Prostate gland (tissue), 2 donors: ENCODE measurements around the gene KAZN. TPM values are rescaled to one million over a fixed set of nuclear protein-coding genes. Genes with fewer than 3 reads are reported as not detected.

Experiments used
- DNase-seq: peaks from one replicate; pipeline ENCODE4 v3.0.0-alpha.2; 2019; ENCODE audit warnings: low spot score
- H3K27ac ChIP-seq, 2 donors: fragments of 200-600 bp; sonication (generic); 2 replicates each; pipeline ENCODE4 v1.5.1; 2017 to 2019
- H3K27me3 ChIP-seq: fragments of 200-600 bp; sonication (generic); replicated peaks from 2 replicates; pipeline ENCODE4 v1.5.1; 2019; ENCODE audit not compliant: insufficient read depth
- H3K36me3 ChIP-seq, 2 donors: fragments of 200-600 bp; sonication (generic); 1 replicate in 1 of 2; 2 replicates in 1 of 2; pipeline versions ENCODE4 v1.5.1 to v1.8.1; 2017 to 2019
- H3K4me1 ChIP-seq: fragments of 200-600 bp; sonication (generic); replicated peaks from 2 replicates; pipeline ENCODE4 v1.5.1; 2019
- H3K4me3 ChIP-seq, 2 donors: fragments of 200-600 bp; sonication (generic); 2 replicates each; pipeline ENCODE4 v1.5.1; 2017 to 2019
- H3K9me3 ChIP-seq: fragments of 200-600 bp; sonication (generic); 2 replicates; pipeline ENCODE4 v1.5.1; 2017
- CTCF ChIP-seq, 4 experiments: fragments of 200-600 bp in 2 of 4; fragments of 450-650 bp in 2 of 4; sonication (generic) in 2 of 4; IDR thresholded peaks; 1 replicate in 3 of 4; 2 replicates in 1 of 4; pipeline ENCODE4 v1.5.1; 2016 to 2019; ENCODE audit warnings: antibody characterized with exemption in 4 of 4, mild to moderate bottlenecking in 2 of 4, moderate library complexity in 2 of 4
- POLR2A ChIP-seq: fragments of 450-650 bp; IDR thresholded peaks from one replicate; pipeline ENCODE4 v1.6.1; 2016; ENCODE audit warnings: antibody characterized with exemption, mild to moderate bottlenecking
- POLR2AphosphoS5 ChIP-seq: sonication (generic); formaldehyde crosslinking; IDR thresholded peaks from one replicate; pipeline ENCODE4 v1.6.1; 2017; ENCODE audit warnings: antibody characterized with exemption
- WGBS: methylation state at CpG from one replicate; pipeline ENCODE4 v1.1.5; 2018; 5-methylcytosine and 5-hydroxymethylcytosine counted together
- intact Hi-C: fragments of 100-400 bp; cut with DNase I; formaldehyde crosslinking; loops from one replicate; pipeline ENCODE4 v1.14.2; 2022
- total RNA-seq, 2 donors: library from RNA; depleted of rRNA; stranded (reverse); fragments of >200 nt; gene quantifications; one replicate each; pipeline ENCODE4 v1.1.0, GENCODE V29; 2016

Gene KAZN
- total RNA-seq, 2 donors from 2014 or later: 8.3 to 12.7 TPM

DNA sequence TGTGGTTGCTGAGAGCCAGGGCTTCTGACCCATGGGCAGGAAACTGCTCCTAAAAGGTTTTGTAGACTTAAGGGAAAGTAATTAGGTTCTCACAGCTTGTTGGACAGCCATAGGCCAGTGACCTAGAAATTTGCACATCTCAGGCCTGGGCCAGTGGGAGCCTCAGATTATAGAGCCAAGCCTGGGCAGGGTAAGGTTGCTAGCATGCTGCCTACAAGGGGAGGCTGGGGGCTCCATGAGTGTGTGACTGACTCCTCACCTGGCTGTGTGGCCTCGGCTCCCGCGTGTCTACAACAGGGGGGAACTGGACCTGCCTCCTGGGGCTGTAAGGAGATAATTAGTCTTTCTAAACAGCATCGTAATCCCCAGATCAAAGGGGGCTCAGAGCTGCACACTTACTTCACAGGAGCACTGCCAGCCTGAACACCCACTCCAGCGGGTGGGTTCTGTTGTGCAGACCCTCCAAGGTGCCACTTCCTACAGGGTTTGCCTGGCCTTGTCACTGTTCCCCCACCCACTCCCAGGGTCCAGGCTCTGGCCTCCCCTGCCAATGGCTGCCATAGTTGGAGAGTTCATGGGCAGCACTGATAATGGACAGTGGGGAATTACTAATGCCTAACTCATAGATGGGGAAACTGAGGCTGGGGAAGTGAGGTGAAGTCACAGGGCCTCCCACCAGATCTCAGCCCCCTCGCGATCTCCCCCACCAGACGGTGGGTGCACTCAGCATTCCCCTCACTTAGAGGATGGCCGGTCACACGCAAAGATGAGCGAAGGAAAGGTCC, 324.6 kb downstream of the KAZN start:
- intact Hi-C loops: no loop called here
- no peak for DNase-seq
- H3K4me3 ChIP-seq: no peak overlapping the region
- H3K27ac ChIP-seq: peak overlapping the region; percentile 18 to 53
- 85% methylated on average over 11 of the region's 11 CpGs for WGBS
- no peak for TF ChIP-seq CTCF (IDR thresholded peaks at IDR 0.05)
- TF ChIP-seq POLR2AphosphoS5: no peak
- TF ChIP-seq POLR2A: no peak
- H3K36me3 ChIP-seq: no peaks in the 10 kb centered on the region
- no peaks in the 10 kb centered on the region for H3K4me1 ChIP-seq
- H3K27me3 ChIP-seq: no peaks in the 10 kb centered on the region
- no peaks in the 10 kb centered on the region for H3K9me3 ChIP-seq

GRCh38 chr1:14923727-14924452, 325.4 kb downstream of the KAZN start:
- Histone ChIP-seq H3K4me1 (no peaks in the 10 kb centered on the region), H3K9me3 (no peaks in the 10 kb centered on the region), H3K27me3 (no peaks in the 10 kb centered on the region), H3K27ac (peak overlapping the region; percentile 18 to 53), H3K36me3 (no peaks in the 10 kb centered on the region), H3K4me3 (peak overlapping the region; percentile 47 to 60)
- intact Hi-C loops: loop anchor here (2.0 kb wide), 1 partner anchor 105 kb away; no protein-coding TSS in a partner anchor
- DNase-seq: peak; percentile 63
- WGBS: 6% methylated on average over 48 of the region's 101 CpGs
- TF ChIP-seq POLR2A: peak; percentile 18
- TF ChIP-seq CTCF (IDR thresholded peaks at IDR 0.05): no peak
- no peak for TF ChIP-seq POLR2AphosphoS5

DNA sequence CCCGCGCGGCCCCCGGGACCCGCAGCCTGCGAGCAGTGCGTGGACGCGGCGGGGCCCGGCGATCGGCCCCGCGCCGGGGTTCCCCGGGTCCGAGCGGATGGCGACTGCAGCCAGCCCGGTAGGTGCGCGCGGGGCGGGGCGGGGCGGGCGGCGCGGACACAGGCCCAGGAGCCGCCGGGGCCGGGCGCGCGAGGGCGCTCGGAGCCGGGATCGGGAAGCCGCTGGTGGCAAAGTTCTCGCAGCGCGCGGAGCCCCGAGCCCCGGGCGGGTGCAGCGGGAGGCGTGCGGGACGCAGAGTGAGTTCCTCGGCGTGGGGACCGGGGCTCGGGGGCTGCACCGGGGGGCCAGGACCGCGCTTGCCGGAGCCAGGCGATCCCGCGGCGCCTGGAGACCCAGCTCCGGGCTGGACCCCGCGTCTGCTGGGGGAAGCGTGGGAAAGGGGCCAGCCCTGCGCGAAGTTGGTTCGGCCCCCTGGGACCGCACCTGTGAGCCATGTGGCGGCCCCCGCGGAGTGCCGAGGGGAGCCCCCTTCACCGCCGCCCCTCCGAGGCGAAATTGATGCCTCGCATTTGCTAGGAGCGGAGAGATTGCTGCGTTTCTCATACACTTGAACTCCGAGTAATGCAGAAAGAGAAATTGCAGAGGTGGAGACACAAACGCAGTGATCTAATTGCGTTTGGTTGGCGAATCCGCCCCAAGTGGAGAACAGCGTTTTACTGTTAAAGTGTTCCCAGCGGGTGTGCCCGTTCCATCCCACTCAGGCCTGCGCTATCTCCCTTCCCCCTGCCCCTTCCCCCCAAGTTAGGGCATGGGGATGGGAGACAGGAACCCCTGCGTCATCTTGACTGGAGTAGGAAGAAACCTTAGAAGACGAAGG, 326.2 kb downstream of the KAZN start:
- Histone ChIP-seq H3K9me3 (no peaks in the 10 kb centered on the region), H3K4me3 (peak overlapping the region; percentile 47 to 60), H3K27ac (peak overlapping the region; percentile 61 to 66), H3K27me3 (no peaks in the 10 kb centered on the region), H3K4me1 (no peaks in the 10 kb centered on the region), H3K36me3 (no peaks in the 10 kb centered on the region)
- 1% methylated on average over 65 of the region's 94 CpGs for WGBS
- peak; percentile 50 for DNase-seq
- TF ChIP-seq POLR2A (no peak), CTCF (IDR thresholded peaks at IDR 0.05) (peak in 2 of 4 experiments; percentile 28 to 33)
- intact Hi-C loops: loop anchor here (2.0 kb wide), 1 partner anchor 104 kb away; no protein-coding TSS in a partner anchor

- intact Hi-C loops: loop anchor here (2.0 kb wide), 1 partner anchor 103 kb away; no protein-coding TSS in a partner anchor
- Histone ChIP-seq H3K9me3 (no peaks in the 10 kb centered on the region), H3K4me1 (peaks cover 3% of the 10 kb centered on the region), H3K36me3 (no peaks in the 10 kb centered on the region), H3K27ac (peak overlapping the region; percentile 61 to 66), H3K27me3 (no peaks in the 10 kb centered on the region), H3K4me3 (peak overlapping the region in 1 of 2 donors; percentile 60)
- WGBS: 55% methylated on average over 12 of the region's 12 CpGs
- no peak for TF ChIP-seq POLR2A
- no peak for TF ChIP-seq CTCF (IDR thresholded peaks at IDR 0.05)
- TF ChIP-seq POLR2AphosphoS5: no peak
- no peak for DNase-seq
Measured at GRCh38 chr1:14925336-14926136, 327.1 kb downstream of the KAZN start.
